H9 (cell line): ENCODE measurements around the gene GRID2. TPM values are rescaled to one million over a fixed set of nuclear protein-coding genes. Genes with fewer than 3 reads are reported as not detected.

ENCODE experiments used
- DNase-seq: peaks from one replicate; pipeline ENCODE4 v3.0.0-alpha.2; 2017
- H2AFZ ChIP-seq: one replicate; pipeline ENCODE4 v1.6.1; 2013; ENCODE audit warnings: mild to moderate bottlenecking, low read length, control low read depth, moderate library complexity
- H2AK5ac ChIP-seq: 2 replicates; pipeline ENCODE4 v1.6.1; 2013; ENCODE audit warnings: low read length, control low read depth, mixed read lengths; ENCODE audit not compliant: insufficient read length
- H2BK120ac ChIP-seq: one replicate; pipeline ENCODE4 v1.6.1; 2013; ENCODE audit warnings: low read depth, mild to moderate bottlenecking, low read length, control low read depth, inconsistent platforms; ENCODE audit not compliant: poor library complexity, severe bottlenecking
- H2BK12ac ChIP-seq: 2 replicates; pipeline ENCODE4 v1.6.1; 2013; ENCODE audit warnings: low read length, control low read depth, mixed read lengths, low read depth; ENCODE audit not compliant: insufficient read length
- H2BK15ac ChIP-seq: 2 replicates; pipeline ENCODE4 v1.6.1; 2013; ENCODE audit warnings: low read depth, low read length, control low read depth
- H2BK20ac ChIP-seq: one replicate; pipeline ENCODE4 v1.6.1; 2013; ENCODE audit warnings: low read depth, mild to moderate bottlenecking, low read length, control low read depth, inconsistent platforms; ENCODE audit not compliant: poor library complexity, severe bottlenecking
- H2BK5ac ChIP-seq: 2 replicates; pipeline ENCODE4 v1.6.1; 2013; ENCODE audit warnings: low read length, control low read depth, mixed read lengths; ENCODE audit not compliant: insufficient read length
- H3K14ac ChIP-seq: 2 replicates; pipeline ENCODE4 v1.6.1; 2013; ENCODE audit warnings: low read length, control low read depth; ENCODE audit not compliant: insufficient read depth
- H3K18ac ChIP-seq: 2 replicates; pipeline ENCODE4 v1.6.1; 2013; ENCODE audit warnings: low read depth, mild to moderate bottlenecking, mixed read lengths, low read length, control low read depth; ENCODE audit not compliant: insufficient read length
- H3K23ac ChIP-seq: 2 replicates; pipeline ENCODE4 v1.6.1; 2013; ENCODE audit warnings: low read length, control low read depth, mixed read lengths, low read depth; ENCODE audit not compliant: insufficient read length
- H3K23me2 ChIP-seq: 2 replicates; pipeline ENCODE4 v1.6.1; 2013; ENCODE audit warnings: low read depth, mild to moderate bottlenecking, mixed read lengths, low read length, control low read depth; ENCODE audit not compliant: insufficient read length, poor library complexity, severe bottlenecking
- H3K27ac ChIP-seq: 2 replicates; pipeline ENCODE4 v1.5.1; 2013; ENCODE audit warnings: low read length, control low read depth, mixed read lengths, low read depth; ENCODE audit not compliant: insufficient read length
- H3K27me3 ChIP-seq: 2 replicates; pipeline ENCODE4 v1.6.1; 2013; ENCODE audit warnings: low read length, control low read depth, inconsistent platforms; ENCODE audit not compliant: insufficient read depth
- H3K4ac ChIP-seq: 2 replicates; pipeline ENCODE4 v1.6.1; 2013; ENCODE audit warnings: low read depth, mild to moderate bottlenecking, control low read depth, inconsistent platforms, low read length, moderate library complexity
- H3K4me1 ChIP-seq: 2 replicates; pipeline ENCODE4 v1.6.1; 2013; ENCODE audit warnings: low read length, control low read depth, inconsistent platforms; ENCODE audit not compliant: insufficient read depth
- H3K4me2 ChIP-seq: 2 replicates; pipeline ENCODE4 v1.6.1; 2013; ENCODE audit warnings: low read length, control low read depth, mixed read lengths; ENCODE audit not compliant: insufficient read length, insufficient read depth
- H3K56ac ChIP-seq: 2 replicates; pipeline ENCODE4 v1.6.1; 2013; ENCODE audit warnings: low read depth, mild to moderate bottlenecking, mixed read lengths, low read length, control low read depth; ENCODE audit not compliant: insufficient read length
- H3K79me1 ChIP-seq: 2 replicates; pipeline ENCODE4 v1.6.1; 2013; ENCODE audit warnings: low read depth, mild to moderate bottlenecking, moderate library complexity, low read length, control low read depth, inconsistent platforms; ENCODE audit not compliant: insufficient read depth, poor library complexity, severe bottlenecking
- H3K79me2 ChIP-seq: 2 replicates; pipeline ENCODE4 v1.6.1; 2013; ENCODE audit warnings: low read length, control low read depth, inconsistent platforms; ENCODE audit not compliant: insufficient read depth
- H3K9ac ChIP-seq: 2 replicates; pipeline ENCODE4 v1.6.1; 2013; ENCODE audit warnings: low read length, control low read depth, mixed read lengths; ENCODE audit not compliant: insufficient read length; ENCODE audit errors: extremely low read depth
- H3K9me3 ChIP-seq: one replicate; pipeline ENCODE4 v1.6.1; 2013; ENCODE audit warnings: low read depth, low read length, inconsistent platforms; ENCODE audit not compliant: control insufficient read depth
- H3T11ph ChIP-seq: one replicate; pipeline ENCODE4 v1.6.1; 2013; ENCODE audit warnings: mild to moderate bottlenecking, low read length, control low read depth, inconsistent platforms
- H4K20me1 ChIP-seq: one replicate; pipeline ENCODE4 v1.6.1; 2013; ENCODE audit not compliant: control insufficient read depth, insufficient read length, insufficient read depth
- H4K5ac ChIP-seq: 2 replicates; pipeline ENCODE4 v1.6.1; 2013; ENCODE audit warnings: low read depth, mild to moderate bottlenecking, mixed read lengths, low read length, control low read depth; ENCODE audit not compliant: insufficient read length
- H4K8ac ChIP-seq: replicated peaks from 2 replicates; pipeline ENCODE4 v1.6.1; 2013; ENCODE audit warnings: low read length, control low read depth, mixed read lengths, low read depth; ENCODE audit not compliant: insufficient read length
- H4K91ac ChIP-seq: 2 replicates; pipeline ENCODE4 v1.6.1; 2013; ENCODE audit warnings: low read depth, mild to moderate bottlenecking, moderate library complexity, mixed read lengths, low read length, control low read depth; ENCODE audit not compliant: insufficient read length
- H3K27ac Mint-ChIP-seq, 3 experiments: 2 replicates in 2 of 3; 3 replicates in 1 of 3; pipeline ENCODE4 v1.8.0; 2020 to 2021; ENCODE audit warnings: mixed read lengths in 3 of 3, mild to moderate bottlenecking in 1 of 3, moderate library complexity in 1 of 3
- H3K27me3 Mint-ChIP-seq: 2 replicates; pipeline ENCODE4 v1.8.0; 2021; ENCODE audit warnings: low read depth, mild to moderate bottlenecking, moderate library complexity, mixed read lengths
- H3K36me3 Mint-ChIP-seq, 3 experiments: 2 replicates in 2 of 3; 3 replicates in 1 of 3; pipeline ENCODE4 v1.8.0; 2020 to 2021; ENCODE audit warnings: low read depth in 3 of 3, mixed read lengths in 3 of 3; ENCODE audit not compliant: insufficient read depth in 1 of 3
- H3K4me1 Mint-ChIP-seq, 2 experiments: 2 replicates each; pipeline ENCODE4 v1.8.0; 2020; ENCODE audit warnings: mixed read lengths in 2 of 2
- H3K4me3 Mint-ChIP-seq, 2 experiments: 2 replicates in 1 of 2; 3 replicates in 1 of 2; pipeline ENCODE4 v1.8.0; 2020 to 2021; ENCODE audit warnings: mild to moderate bottlenecking in 2 of 2, mixed read lengths in 2 of 2, moderate library complexity in 1 of 2
- H3K9me3 Mint-ChIP-seq, 2 experiments: 2 replicates in 1 of 2; 3 replicates in 1 of 2; pipeline ENCODE4 v1.8.0; 2020; ENCODE audit warnings: mild to moderate bottlenecking in 2 of 2, mixed read lengths in 2 of 2, moderate library complexity in 1 of 2
- CTCF ChIP-seq: fragments of 200-600 bp; sonication (generic); conservative IDR thresholded peaks from 3 replicates; pipeline ENCODE4 v1.8.0; 2021; ENCODE audit warnings: antibody characterized with exemption, mild to moderate bottlenecking
- WGBS: extraction: QIAGEN DNeasy Blood & Tissue Kit; methylation state at CpG from one replicate; pipeline ENCODE4 v1.1.7; 2013; ENCODE audit warnings: missing lambda C conversion rate, low lambda C conversion rate, mixed read lengths; ENCODE audit not compliant: insufficient read length; ENCODE audit errors: extremely low coverage; 5-methylcytosine and 5-hydroxymethylcytosine counted together
- total RNA-seq: library from RNA; stranded (reverse); gene quantifications from 2 replicates; pipeline ENCODE4 v1.2.1, GENCODE V29; 2021

GRID2 gene
- total RNA-seq, 1 experiment from 2014 or later, result 21.8 TPM

- no CpG with 5 or more reads among the region's 1 CpG for WGBS
- Histone ChIP-seq H3K56ac (no peak overlapping the region), H2BK12ac (no peak overlapping the region), H2BK5ac (no peak overlapping the region), H3K4me1 (no peaks in the 10 kb centered on the region), H2BK120ac (no peak overlapping the region), H3K18ac (no peak overlapping the region), H3K9me3 (no peaks in the 10 kb centered on the region), H3K23ac (no peak overlapping the region), H3K79me1 (no peaks in the 10 kb centered on the region), H2AFZ (no peak overlapping the region), H3K4ac (no peak overlapping the region), H4K5ac (no peak overlapping the region), H3K27me3 (no peaks in the 10 kb centered on the region), H4K91ac (no peak overlapping the region), H3T11ph (no peak overlapping the region), H3K9ac (no peak overlapping the region), H2BK20ac (no peak overlapping the region), H4K20me1 (no peaks in the 10 kb centered on the region), H2AK5ac (no peak overlapping the region), H3K23me2 (no peaks in the 10 kb centered on the region), H3K14ac (no peak overlapping the region), H3K27ac (no peak overlapping the region), H3K4me2 (no peak overlapping the region), H2BK15ac (no peak overlapping the region), H4K8ac (no peak overlapping the region), H3K79me2 (no peaks in the 10 kb centered on the region)
- DNase-seq, result no peak
- Mint-ChIP-seq H3K9me3 (peaks cover 0 to 2% of the 10 kb centered on the region in 2 experiments; a peak in 1 of 5 replicates), H3K4me1 (peaks cover 2 to 6% of the 10 kb centered on the region in 2 experiments), H3K27me3 (no peaks in the 10 kb centered on the region), H3K27ac (no peak overlapping the region), H3K4me3 (no peak overlapping the region), H3K36me3 (peaks cover 0 to 4% (median 3%) of the 10 kb centered on the region in 3 experiments; a peak in 4 of 7 replicates)
- no peak for TF ChIP-seq CTCF
Measured at GRCh38 chr4:92679149-92679548, 375.4 kb downstream of the GRID2 start.
